Activated CD4-positive, alpha-beta memory T cell treated with anti-CD3 and anti-CD28 coated beads, Interleukin-2, amount 10 ng/mL, durations not matched to agents 7 days and 5 days (primary cell): ENCODE data around the gene PFKFB4. TPM values are rescaled to one million over a fixed set of nuclear protein-coding genes. Genes with fewer than 3 reads are reported as not detected.
A peak's percentile ranks its signal among the peaks of the same experiment; 100 is the strongest.

Experiments used
- CTCF ChIA-PET: fragments of 350-600 bp; sonication (Branson Sonifier 250); formaldehyde crosslinking; loops from one replicate; lab custom pipeline; 2021; ENCODE audit warnings: antibody characterized with exemption, inconsistent platforms; lab: Charles Lee
- POLR2A ChIA-PET: fragments of 350-600 bp; sonication (Branson Sonifier 250); formaldehyde crosslinking; loops from one replicate; lab custom pipeline; 2021; ENCODE audit warnings: antibody characterized with exemption; lab: Charles Lee
- DNase-seq: peaks from one replicate; pipeline ENCODE4 v3.0.0-alpha.2; 2020
- H3K27ac Mint-ChIP-seq: one replicate; pipeline ENCODE4 v1.8.0; 2021; ENCODE audit warnings: mild to moderate bottlenecking, mixed read lengths
- H3K27me3 Mint-ChIP-seq: one replicate; pipeline ENCODE4 v1.8.0; 2021; ENCODE audit warnings: mixed read lengths
- H3K36me3 Mint-ChIP-seq: one replicate; pipeline ENCODE4 v1.8.0; 2021; ENCODE audit warnings: low read depth, mixed read lengths
- H3K4me1 Mint-ChIP-seq: one replicate; pipeline ENCODE4 v1.8.0; 2021; ENCODE audit warnings: mixed read lengths
- H3K4me3 Mint-ChIP-seq: one replicate; pipeline ENCODE4 v1.8.0; 2021; ENCODE audit warnings: mild to moderate bottlenecking, mixed read lengths
- H3K9me3 Mint-ChIP-seq: one replicate; pipeline ENCODE4 v1.8.0; 2021; ENCODE audit warnings: mixed read lengths
- total RNA-seq, 2 experiments: library from RNA; stranded (reverse); gene quantifications; one replicate each; pipeline ENCODE4 v1.2.3, GENCODE V29; 2021

Gene PFKFB4
- total RNA-seq, 2 experiments from 2014 or later, result 33.3 to 34.4 TPM

DNA sequence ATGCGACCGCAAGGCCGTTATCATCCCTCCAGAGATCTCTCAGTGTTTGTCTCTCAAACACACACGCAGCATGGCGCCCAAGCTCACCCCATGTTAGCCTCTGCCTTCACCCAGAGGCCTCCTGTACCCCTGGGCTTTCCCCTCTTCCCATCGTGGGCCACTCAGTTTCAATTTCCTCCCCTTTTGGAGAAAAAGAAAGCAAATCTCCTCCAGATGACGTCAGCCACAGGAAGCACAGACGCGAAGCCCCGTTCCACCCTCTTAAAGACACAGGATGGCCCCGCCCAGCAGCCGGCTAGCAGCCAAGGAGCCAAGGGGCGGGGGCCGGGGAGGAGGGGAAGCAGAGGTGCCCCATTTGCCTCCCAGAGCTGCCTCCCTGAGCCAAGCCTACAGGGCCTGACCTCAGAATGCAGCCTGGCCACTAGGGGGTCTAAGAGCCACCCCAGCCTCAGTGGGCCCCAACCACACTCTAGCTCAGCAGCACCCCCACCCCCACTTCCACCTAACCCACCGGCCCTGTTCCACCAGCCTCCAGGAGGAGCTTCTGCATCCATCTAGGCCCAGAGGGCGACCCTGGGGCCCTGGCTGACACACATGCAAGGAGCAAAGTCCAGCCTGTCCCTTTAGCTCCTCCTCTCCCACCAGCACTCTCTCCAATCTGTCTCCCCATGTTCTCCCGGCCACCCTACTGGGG lies 83.5 kb downstream of the PFKFB4 start:
- Mint-ChIP-seq H3K4me1 (peaks cover 74% of the 10 kb centered on the region), H3K27me3 (no peaks in the 10 kb centered on the region)

DNA sequence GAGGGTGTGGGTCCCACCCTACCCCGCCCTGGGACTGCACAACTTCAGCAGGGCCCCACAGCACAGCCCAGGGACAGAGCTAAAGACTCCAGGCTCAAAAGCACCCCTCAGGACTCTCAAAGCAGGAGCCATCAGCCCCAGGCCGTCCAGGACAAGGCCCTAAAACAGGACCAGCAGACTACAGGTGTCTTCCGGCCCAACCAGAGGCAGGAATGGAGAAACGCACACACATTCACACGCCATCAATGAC lies 84.0 kb downstream of the PFKFB4 start:
- H3K36me3 Mint-ChIP-seq, result peaks cover 48% of the 10 kb centered on the region
- POLR2A ChIA-PET, result interaction anchor here (0.6 to 5.2 kb wide), 31 partner anchors 9 to 549 kb away, joined by 3 to 69 read pairs (median 5); partner anchors contain the start of genes ATRIP, CCDC51, CDC25A and NDUFAF3

More for the DNA sequence above, 83.5 kb downstream of the PFKFB4 start:
- Mint-ChIP-seq H3K9me3 (no peaks in the 10 kb centered on the region), H3K27ac (peak overlapping the region; percentile 98), H3K36me3 (peaks cover 48% of the 10 kb centered on the region), H3K4me3 (peak overlapping the region; percentile 83)
- ChIA-PET CTCF (interaction anchor here (0.6 to 3.6 kb wide), 22 partner anchors 9 to 658 kb away, joined by 3 to 40 read pairs (median 4); partner anchors contain the start of genes ATRIP, CCDC51, PFKFB4 and SHISA5), POLR2A (interaction anchor here (0.6 to 5.2 kb wide), 36 partner anchors 9 to 549 kb away, joined by 3 to 69 read pairs (median 5); partner anchors contain the start of genes ATRIP, CCDC51, CDC25A and NDUFAF3)
- DNase-seq, result peak; percentile 97

DNA sequence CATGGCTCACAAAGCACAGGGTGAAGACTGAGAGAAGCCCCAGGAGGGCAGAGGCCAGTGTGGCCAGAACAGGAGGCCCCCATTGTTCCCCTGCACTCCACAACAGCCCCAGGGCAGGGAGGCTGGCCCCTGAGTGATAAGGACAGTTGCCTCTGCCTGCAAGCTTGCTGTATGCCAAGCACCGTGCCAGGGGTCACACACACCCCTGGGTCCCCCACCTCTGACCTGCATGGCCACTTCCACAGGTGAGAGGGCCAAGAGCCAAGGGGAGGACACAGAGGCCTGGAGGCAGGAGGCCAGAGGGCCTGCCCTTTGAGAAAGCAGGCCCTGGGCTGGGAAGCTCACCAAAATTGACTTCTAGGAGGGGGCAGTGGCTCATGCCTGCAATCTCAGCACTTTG lies 86.3 kb downstream of the PFKFB4 start:
- Mint-ChIP-seq H3K27ac (peak overlapping the region; percentile 85), H3K9me3 (no peaks in the 10 kb centered on the region), H3K4me3 (peak overlapping the region; percentile 53), H3K36me3 (peaks cover 61% of the 10 kb centered on the region), H3K27me3 (no peaks in the 10 kb centered on the region), H3K4me1 (peaks cover 74% of the 10 kb centered on the region)
- CTCF ChIA-PET, result interaction anchor here (1.3 kb wide), 1 partner anchor 34 kb away, joined by 4 read pairs; no protein-coding TSS in a partner anchor
- POLR2A ChIA-PET, result interaction anchor here (0.9 to 5.2 kb wide), 7 partner anchors 9 to 170 kb away, joined by 3 to 69 read pairs (median 5); partner anchors contain the start of genes ATRIP, CCDC51, NME6 and PFKFB4
- DNase-seq, result no peak

More for the DNA sequence above, 84.0 kb downstream of the PFKFB4 start:
- Mint-ChIP-seq H3K4me1 (peaks cover 74% of the 10 kb centered on the region), H3K27ac (peak overlapping the region; percentile 98), H3K4me3 (peak overlapping the region; percentile 83), H3K27me3 (no peaks in the 10 kb centered on the region), H3K9me3 (no peaks in the 10 kb centered on the region)
- no peak for DNase-seq
- CTCF ChIA-PET, result interaction anchor here (0.6 to 3.6 kb wide), 18 partner anchors 9 to 657 kb away, joined by 3 to 40 read pairs (median 6); partner anchors contain the start of genes ATRIP, CCDC51, PFKFB4 and SHISA5

GRCh38 chr3:48469046-48469915 lies 87.3 kb downstream of the PFKFB4 start:
- Mint-ChIP-seq H3K36me3 (peaks cover 56% of the 10 kb centered on the region), H3K4me1 (peaks cover 69% of the 10 kb centered on the region), H3K27me3 (no peaks in the 10 kb centered on the region), H3K4me3 (peak overlapping the region; percentile 49), H3K9me3 (no peaks in the 10 kb centered on the region), H3K27ac (peak overlapping the region; percentile 85)
- ChIA-PET CTCF (interaction anchor here (0.6 to 3.9 kb wide), 3 partner anchors 19 to 33 kb away, joined by 3 to 20 read pairs (median 4); no protein-coding TSS in a partner anchor), POLR2A (interaction anchor here (0.8 to 5.2 kb wide), 8 partner anchors 8 to 169 kb away, joined by 3 to 69 read pairs (median 4); partner anchors contain the start of genes ATRIP, CCDC51, NME6 and SHISA5)
- DNase-seq, result no peak

GRCh38 chr3:48468329-48468731 lies 88.3 kb downstream of the PFKFB4 start:
- CTCF ChIA-PET, result interaction anchor here (3.0 to 3.9 kb wide), 2 partner anchors 32 to 80 kb away, joined by 19 to 20 read pairs; no protein-coding TSS in a partner anchor

More at GRCh38 chr3:48468329-48468731, 88.3 kb downstream of the PFKFB4 start:
- Mint-ChIP-seq H3K9me3 (no peaks in the 10 kb centered on the region), H3K27ac (peak overlapping the region; percentile 94), H3K36me3 (peaks cover 55% of the 10 kb centered on the region), H3K27me3 (no peaks in the 10 kb centered on the region), H3K4me3 (peak overlapping the region; percentile 95), H3K4me1 (peaks cover 62% of the 10 kb centered on the region)
- POLR2A ChIA-PET, result interaction anchor here (0.8 to 3.7 kb wide), 4 partner anchors 9 to 86 kb away, joined by 3 to 57 read pairs (median 4); partner anchors contain the start of genes ATRIP and SHISA5
- no peak for DNase-seq

Other genes starting within 250 kb of the PFKFB4 start
- not detected for gene SPINK8, start 223.1 kb downstream of the PFKFB4 start, total RNA-seq
- not detected for gene FBXW12, start 184.6 kb downstream of the PFKFB4 start, total RNA-seq
- 1 to 10 TPM; 1.7 to 1.9 TPM for gene PLXNB1, start 126.7 kb downstream of the PFKFB4 start, total RNA-seq
- 10 to 100 TPM; 14.9 to 17.5 TPM for gene CCDC51, start 116.7 kb downstream of the PFKFB4 start, total RNA-seq
- gene TMA7, start 116.5 kb downstream of the PFKFB4 start, total RNA-seq, result 100 to 1,000 TPM; 240 to 241 TPM
- 10 to 100 TPM; 13.4 to 15.2 TPM for gene ATRIP, start 110.1 kb downstream of the PFKFB4 start, total RNA-seq
- 100 to 1,000 TPM; 336 to 337 TPM for gene SHISA5, start 52.6 kb downstream of the PFKFB4 start, total RNA-seq
- not detected for gene UCN2, start 7.0 kb upstream of the PFKFB4 start, total RNA-seq
- 1 to 10 TPM in 1 of 2 experiments, under 1 TPM in 1; 0.40 to 1.4 TPM for gene COL7A1, start 38.5 kb upstream of the PFKFB4 start, total RNA-seq
- gene UQCRC1, start 52.8 kb upstream of the PFKFB4 start, total RNA-seq, result 100 to 1,000 TPM; 167 to 170 TPM
- gene TMEM89, start 65.0 kb upstream of the PFKFB4 start, total RNA-seq, result not detected
- 10 to 100 TPM; 55.4 to 56.0 TPM for gene SLC26A6, start 78.7 kb upstream of the PFKFB4 start, total RNA-seq
- gene CELSR3, start 106.1 kb upstream of the PFKFB4 start, total RNA-seq, result 1 to 10 TPM; 7.2 to 8.0 TPM
- gene NCKIPSD, start 129.1 kb upstream of the PFKFB4 start, total RNA-seq, result 10 to 100 TPM; 33.4 to 37.2 TPM
- gene IP6K2, start 160.4 kb upstream of the PFKFB4 start, total RNA-seq, result 10 to 100 TPM; 52.7 to 57.8 TPM